OCI-M2 (cell line): Measurements from ENCODE around the gene RPLP2.

Experiments used
- DNase-seq: peaks from one replicate; lab custom pipeline; 2025; ENCODE audit not compliant: unreplicated experiment; lab: John Stamatoyannopoulos, UW

The RPLP2 gene

GRCh38 chr11:833114-833791 lies 23.5 kb downstream of the RPLP2 start:
- no peak for DNase-seq

DNA sequence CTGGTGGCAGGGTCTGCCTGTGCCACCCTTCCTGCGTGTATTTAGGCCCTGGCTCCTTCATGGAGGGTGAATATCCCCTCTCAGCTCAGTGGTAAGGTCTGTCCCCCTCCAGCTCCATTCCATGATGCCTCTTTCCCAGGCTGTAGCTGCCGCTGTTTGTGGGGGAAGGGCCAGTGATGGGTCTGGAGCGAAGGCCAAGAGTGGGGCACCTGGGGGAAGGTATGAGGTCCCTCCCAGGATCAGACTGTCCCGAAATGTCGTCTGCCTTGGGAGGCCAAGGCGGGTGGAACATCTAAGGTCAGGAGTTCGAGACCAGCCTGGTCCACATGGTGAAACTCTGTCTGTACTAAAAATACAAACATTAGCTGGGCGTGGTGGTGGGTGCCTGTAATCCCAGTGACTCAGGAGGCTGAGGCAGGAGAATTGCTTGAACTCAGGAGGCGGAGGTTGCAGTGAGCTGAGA lies 24.1 kb downstream of the RPLP2 start:
- no peak for DNase-seq

GRCh38 chr11:834371-835316 lies 24.9 kb downstream of the RPLP2 start:
- DNase-seq: no peak

DNA sequence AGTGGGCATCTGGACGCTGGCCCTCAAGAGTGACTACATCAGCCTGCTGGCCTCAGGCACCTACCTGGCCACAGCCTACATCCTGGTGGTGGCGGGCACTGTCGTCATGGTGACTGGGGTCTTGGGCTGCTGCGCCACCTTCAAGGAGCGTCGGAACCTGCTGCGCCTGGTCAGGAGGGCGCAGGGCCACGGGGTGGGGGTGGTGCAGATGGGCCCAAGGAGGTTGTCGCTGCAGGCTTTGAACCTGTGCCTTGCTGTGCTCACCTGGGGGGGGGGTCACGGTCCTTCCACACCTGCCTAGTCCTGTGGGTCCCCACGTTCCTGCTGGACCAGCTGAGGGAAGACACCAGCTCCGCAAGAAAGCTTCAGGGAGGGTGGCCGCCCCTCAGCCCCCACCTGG lies 26.5 kb downstream of the RPLP2 start:
- no peak for DNase-seq

GRCh38 chr11:836700-837099 lies 26.9 kb downstream of the RPLP2 start:
- no peak for DNase-seq

GRCh38 chr11:837189-837989 lies 27.6 kb downstream of the RPLP2 start:
- DNase-seq: no peak

DNA sequence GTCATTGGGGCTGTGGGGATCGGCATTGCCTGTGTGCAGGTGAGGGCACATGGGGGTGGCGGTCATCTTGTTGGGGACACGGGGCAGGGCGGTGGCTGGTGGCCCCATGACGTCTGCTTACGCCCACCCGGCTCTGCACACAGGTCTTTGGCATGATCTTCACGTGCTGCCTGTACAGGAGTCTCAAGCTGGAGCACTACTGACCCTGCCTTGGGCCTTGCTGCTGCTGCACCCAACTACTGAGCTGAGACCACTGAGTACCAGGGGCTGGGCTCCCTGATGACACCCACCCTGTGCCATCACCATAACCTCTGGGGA lies 28.2 kb downstream of the RPLP2 start:
- DNase-seq: no peak

DNA sequence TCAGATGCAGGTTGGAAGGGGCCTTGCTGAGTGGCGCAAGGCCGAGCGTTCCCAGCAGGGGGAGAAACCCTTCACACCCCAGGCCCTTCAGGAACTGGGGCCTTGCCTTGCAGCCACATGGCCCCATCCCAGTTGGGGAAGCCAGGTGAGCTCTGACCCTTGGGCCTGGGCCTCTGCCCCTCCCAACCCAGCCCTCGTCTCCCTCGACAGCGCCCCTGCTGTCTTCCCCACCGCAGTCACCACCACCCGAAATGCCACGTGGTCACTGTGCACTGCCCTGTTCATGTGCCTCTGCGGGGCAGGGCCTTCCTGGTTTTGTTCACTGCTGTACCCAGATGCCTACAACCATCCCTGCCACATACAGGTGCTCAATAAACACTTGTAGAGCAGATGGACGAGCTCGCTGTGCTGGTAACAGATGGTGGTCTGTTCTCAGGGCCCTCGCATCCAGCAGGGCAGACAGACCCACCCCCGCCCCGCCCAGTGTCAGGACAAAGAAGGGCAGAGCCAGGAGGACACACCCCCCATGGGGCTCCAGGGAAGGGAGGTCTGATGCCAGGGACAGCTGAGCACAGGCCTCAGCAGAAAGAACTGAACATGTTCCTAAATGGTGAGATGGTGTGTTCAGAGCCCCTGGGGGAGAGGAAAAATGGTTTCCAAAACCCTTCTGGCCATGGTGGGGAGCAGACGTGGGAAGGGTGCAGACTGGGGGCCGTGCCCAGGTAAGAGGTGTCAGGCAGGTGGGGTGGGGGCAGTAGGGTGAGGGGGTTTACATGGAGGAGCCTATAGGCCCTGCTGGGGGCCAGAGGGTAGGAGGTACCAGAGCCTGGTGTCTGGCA lies 28.9 kb downstream of the RPLP2 start:
- DNase-seq: no peak

- no peak for DNase-seq
Observed at GRCh38 chr11:839280-839623, 29.5 kb downstream of the RPLP2 start.

GRCh38 chr11:839875-840617 lies 30.3 kb downstream of the RPLP2 start:
- DNase-seq: no peak

- no peak for DNase-seq
Observed at GRCh38 chr11:841981-842369, 32.2 kb downstream of the RPLP2 start.

DNA sequence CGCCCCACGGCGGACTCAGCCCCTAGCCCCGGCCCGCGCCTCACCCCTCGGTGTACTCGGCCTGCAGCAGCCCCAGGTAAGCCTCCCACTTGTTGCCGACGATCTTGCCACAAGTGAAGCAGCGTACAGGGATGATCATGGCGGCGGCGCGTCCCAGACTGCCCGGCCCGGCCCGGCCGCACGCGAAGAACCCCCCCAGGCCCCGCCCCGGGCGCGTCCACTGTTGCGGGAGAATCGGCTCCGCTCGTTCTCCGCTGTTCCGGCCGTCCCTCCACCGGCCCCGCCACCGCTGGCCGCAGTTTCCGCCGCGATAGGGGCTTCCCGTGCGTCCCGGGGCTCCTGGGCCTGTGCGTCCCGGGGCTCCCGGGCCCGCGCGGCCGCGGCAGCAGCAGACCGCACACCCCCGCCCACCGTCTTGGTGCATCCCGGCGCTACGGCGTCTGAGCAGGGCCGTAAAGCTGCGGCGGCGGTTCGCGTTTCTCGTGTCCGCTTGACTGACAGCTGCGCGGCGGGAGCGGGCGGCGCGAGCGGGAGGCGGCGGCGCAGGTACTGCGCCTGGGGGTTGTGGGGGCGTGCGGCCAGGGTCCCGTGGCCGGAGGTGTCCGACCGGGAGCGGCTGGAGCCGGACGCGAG lies 32.7 kb downstream of the RPLP2 start, which contains the start of the genes POLR2L and TSPAN4:
TSS of gene POLR2L (minus strand) at position 160 of the 633 bp plus-strand sequence. CDS start at position 139, 21 bp downstream.
TSS of gene TSPAN4 (plus strand) at position 483 of the 633 bp plus-strand sequence. CDS start 7,453 bp downstream, outside the sequence.
- peak; percentile 38 for DNase-seq

DNA sequence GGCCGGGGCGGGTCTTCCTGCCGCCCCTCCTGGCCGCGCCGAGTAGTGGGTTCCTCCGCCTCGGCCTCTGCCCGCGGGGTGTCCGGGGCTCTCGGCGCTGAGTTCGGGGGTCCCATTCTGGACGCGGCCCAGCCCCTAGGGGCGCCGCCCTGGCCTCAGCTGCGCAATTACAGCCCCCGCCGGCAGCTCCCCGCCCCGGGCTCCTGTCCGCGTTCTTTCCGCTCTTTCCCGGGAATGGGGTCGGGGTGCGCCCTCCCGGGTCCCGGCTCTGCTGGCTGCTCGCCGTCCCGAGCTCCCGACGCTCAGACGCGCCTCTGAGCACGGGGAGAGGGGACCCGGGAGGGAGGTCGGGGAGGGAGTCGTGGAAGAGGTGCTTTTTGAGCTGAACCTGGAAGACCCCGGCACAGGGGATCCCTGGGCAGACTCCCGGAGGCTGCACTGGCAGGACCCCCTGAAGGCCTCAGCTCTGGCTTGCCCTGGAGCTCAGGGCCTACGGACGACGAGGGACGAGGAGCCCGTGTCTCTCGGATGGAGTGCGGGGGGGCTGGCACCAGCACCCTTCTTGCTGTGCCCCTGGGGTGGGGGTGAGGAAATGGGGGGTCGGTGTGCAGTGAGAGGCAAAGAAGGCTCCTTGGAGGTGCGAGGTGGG lies 33.4 kb downstream of the RPLP2 start:
- no peak for DNase-seq

DNA sequence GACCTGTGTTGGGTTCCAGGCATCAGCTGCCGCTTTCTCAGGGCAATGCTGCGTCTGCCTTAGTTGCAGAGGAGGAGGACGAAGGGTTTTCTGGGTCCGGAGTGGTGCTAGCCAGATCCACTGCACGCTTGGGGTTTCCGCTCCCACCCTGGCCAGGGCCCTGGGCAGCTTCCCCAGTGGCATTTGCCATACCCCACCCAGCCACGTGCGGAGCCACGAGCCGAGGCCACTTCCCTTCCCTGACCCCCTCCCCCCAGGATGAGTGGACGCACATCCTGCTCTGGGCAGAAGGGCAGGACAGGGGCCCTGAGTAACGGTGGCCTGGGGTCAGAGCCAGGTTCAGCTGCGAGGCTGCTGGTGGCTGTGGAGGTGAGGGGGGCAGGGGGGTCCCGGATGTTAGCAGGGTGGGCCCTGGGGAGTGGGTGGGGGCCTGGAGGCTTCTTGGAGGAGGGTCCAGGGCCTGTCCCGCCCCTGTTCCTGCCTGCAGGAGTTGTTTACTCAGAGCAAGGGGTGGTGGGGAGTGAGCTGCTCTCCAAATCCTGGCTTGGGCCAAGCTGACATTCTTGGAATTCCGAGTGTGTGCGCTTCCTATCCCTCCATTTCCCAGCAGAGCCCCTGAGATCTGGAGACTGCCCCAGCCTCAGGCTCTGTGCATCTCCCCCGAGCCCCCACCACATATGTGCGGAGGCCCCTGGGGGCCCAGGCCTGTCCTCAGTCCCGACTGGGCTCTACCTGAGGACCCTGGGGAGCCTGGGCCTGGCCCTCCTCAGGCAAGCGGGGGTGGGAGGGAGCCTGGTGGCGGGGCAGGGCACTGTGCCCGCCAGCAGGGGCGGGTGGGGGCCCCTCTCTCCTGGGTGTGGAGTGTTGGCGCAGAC lies 34.3 kb downstream of the RPLP2 start:
- no peak for DNase-seq

DNA sequence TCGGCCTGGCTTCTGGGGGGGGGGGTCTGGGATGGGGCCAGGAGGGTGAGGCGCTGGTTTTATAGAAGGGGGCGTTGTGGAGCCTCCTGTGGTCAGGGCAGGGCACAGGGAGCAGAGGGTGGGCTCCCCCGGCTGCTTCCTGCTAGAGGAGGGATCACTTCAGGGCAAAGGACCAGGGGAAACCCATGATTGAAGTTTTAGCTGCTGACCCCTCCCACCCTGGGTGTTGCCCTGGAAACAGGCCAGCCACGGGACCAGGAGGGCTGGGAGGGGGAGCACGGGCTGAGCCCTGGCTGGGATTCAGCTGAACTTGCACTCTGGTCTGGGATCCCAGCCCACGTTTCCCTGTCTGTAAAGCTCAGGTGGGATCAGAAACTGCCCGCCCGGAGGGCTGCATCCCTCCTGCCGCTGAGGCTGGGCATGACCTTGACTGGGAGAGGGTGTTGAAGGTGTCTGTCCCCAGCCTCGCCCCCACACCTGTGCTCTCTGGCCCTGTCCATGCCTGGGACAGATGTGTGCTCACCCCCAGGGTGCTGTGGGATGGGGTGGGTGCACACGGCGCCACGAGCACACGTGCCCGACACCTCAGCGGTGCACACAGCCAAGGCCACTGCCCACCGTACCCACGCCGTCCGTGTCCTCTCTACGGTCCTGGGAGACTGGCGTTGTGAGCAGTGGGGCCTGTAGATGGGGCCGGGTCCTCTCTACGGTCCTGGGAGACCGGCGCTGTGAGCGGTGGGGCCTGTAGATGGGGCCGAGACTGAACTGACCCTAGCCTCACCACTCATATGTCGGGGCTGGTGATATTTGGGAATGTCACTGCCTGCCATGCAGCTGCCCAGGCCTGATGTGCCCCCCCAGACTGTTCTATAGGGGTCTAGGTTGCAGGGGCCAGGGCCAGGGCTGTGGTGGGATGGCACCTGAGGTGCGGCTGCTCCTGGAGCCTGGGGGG lies 35.2 kb downstream of the RPLP2 start:
- no peak for DNase-seq

DNA sequence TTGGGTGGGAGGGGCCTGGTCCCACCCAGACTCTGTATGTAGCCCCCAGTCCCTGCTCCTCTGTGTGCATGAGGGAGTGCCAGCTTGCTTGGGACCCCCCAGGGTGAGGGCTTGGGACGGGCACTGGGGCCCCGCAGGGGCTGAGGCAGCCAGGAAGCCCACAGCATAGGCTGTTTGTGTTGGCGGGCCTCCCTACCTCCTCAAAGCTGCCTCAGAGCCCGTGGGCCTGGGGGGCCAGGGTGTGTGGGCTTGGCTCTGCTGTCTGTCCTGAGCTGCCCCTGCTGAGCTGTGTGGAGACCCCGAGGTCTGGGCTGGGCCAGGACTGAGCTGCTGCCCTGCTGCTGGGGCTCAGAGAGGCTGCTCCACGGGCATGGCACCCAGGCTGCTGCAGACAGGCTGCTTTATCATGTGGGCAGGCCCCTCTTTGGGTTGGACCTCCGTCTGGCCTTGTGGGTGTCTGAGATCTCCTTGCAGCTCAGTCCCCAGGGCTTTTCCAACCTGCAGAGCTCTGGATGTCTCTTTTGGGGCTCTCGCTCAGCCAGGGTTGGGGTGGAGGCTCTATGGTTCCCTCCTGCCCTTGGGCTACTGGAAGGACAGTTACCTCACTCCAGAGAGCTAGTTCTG lies 36.2 kb downstream of the RPLP2 start:
- no peak for DNase-seq
